ENCODE results near the gene CRTAP. TPM values are rescaled to one million over a fixed set of nuclear protein-coding genes. Genes with fewer than 3 reads are reported as not detected.

CRTAP gene
- total and polyA plus RNA-seq, 2 of the 13 experiments (the other 11 are each of a cell fraction or from before 2014, with no cell fraction given) = 54.2 to 119 TPM

GRCh38 chr3:33067484-33067883, 46.3 kb upstream of the CRTAP start:
- in situ Hi-C loops (cut with HindIII; ENCODE audit: extremely low pct_ligation_motif_present, low pct_unique_long_range_greater_than_20kb) (no loop called here), intact Hi-C loops (cut with micrococcal nuclease; ENCODE audit: unreplicated experiment) (no loop called here)
- ATAC-seq (peak; percentile 60), FAIRE-seq (no peak), DNase-seq (ENCODE audit: low spot score) (peak; percentile 66)
- H3K4me3 ChIP-seq (replicated peaks in 1 of 3; ENCODE audit: insufficient read depth in 1 of 3, low read depth in 2 of 3, low read length in 3 of 3) = no peak overlapping the region
- ChIA-PET CTCF (ENCODE audit: low intra/inter-chr PET ratio, low total read pairs) (no interaction called here), POLR2A (no interaction called here)
- no peaks in the 10 kb centered on the region for H3K79me2 ChIP-seq (ENCODE audit: insufficient read depth, low read length)
- BruUV-seq (replicated peaks) = no TSS peak
- H3K4me2 ChIP-seq (ENCODE audit: low read depth, low read length) = no peak overlapping the region
- H4K20me1 ChIP-seq (ENCODE audit: insufficient read depth, low read length) = no peaks in the 10 kb centered on the region
- no peak overlapping the region for H2AFZ ChIP-seq (ENCODE audit: low read length)
- no peaks in the 10 kb centered on the region for H3K9me3 ChIP-seq (ENCODE audit: low read length)
- H3K4me1 ChIP-seq (ENCODE audit: insufficient read depth, low read length) = peaks cover 25% of the 10 kb centered on the region
- 66% methylated on average over 3 of the region's 3 CpGs for WGBS (ENCODE audit: low lambda C conversion rate)
- H3K27me3 ChIP-seq (ENCODE audit: control insufficient read depth in 1 of 2, insufficient read depth in 2 of 2, low read length in 2 of 2) = no peaks in the 10 kb centered on the region
- no peak overlapping the region for H3K27ac ChIP-seq (ENCODE audit: extremely low read length, insufficient read depth, low read length)
- peaks cover 5 to 30% of the 10 kb centered on the region in 2 experiments for H3K36me3 ChIP-seq (replicated peaks in 1 of 2; ENCODE audit: control insufficient read depth in 1 of 2, insufficient read depth in 2 of 2, low read length in 2 of 2)
- H3K9ac ChIP-seq (ENCODE audit: insufficient read depth, low read depth, low read length) = no peak overlapping the region
- TF ChIP-seq NKX3-1 (CRISPR knock-in tag; IDR thresholded peaks at IDR 0.05) = no peak
- no peak for TF ChIP-seq SOX13 (IDR thresholded peaks at IDR 0.05)
- peak in 1 of 2 experiments; percentile 20; a peak in 1 of 4 replicates for TF ChIP-seq SOX13 (CRISPR knock-in tag; conservative IDR thresholded peaks at IDR 0.05 in 1 of 2, IDR thresholded peaks at IDR 0.05 in 1 of 2)
- peak; percentile 30; the same call in 1 of the 2 replicates for TF ChIP-seq FOXA3 (CRISPR knock-in tag; IDR thresholded peaks at IDR 0.05)
- TF ChIP-seq ZBTB33 (CRISPR knock-in tag; IDR thresholded peaks at IDR 0.05) = peak; percentile 61
- TF ChIP-seq ETS1 (CRISPR knock-in tag; IDR thresholded peaks at IDR 0.05) = no peak
- TF ChIP-seq TBL1XR1 (IDR thresholded peaks at IDR 0.05; ENCODE audit: borderline replicate concordance, low read length, partially characterized antibody) = peak; percentile 25
- TF ChIP-seq ATRX (CRISPR knock-in tag; IDR thresholded peaks at IDR 0.05; ENCODE audit: borderline replicate concordance) = no peak
- no peak for TF ChIP-seq AGO2 (optimal IDR thresholded peaks at IDR 0.05; ENCODE audit: low read depth, low read length)
- TF ChIP-seq CC2D1A (CRISPR knock-in tag; IDR thresholded peaks at IDR 0.05) = no peak
- no peak for TF ChIP-seq SOX6 (IDR thresholded peaks at IDR 0.05)
- no peak for TF ChIP-seq SOX6 (CRISPR knock-in tag; IDR thresholded peaks at IDR 0.05)
- no peak for TF ChIP-seq ZNF609 (CRISPR knock-in tag; IDR thresholded peaks at IDR 0.05; ENCODE audit: borderline replicate concordance)
- no peak for TF ChIP-seq STAG1 (CRISPR knock-in tag; IDR thresholded peaks at IDR 0.05)
- no peak for TF ChIP-seq SETDB1 (CRISPR knock-in tag; IDR thresholded peaks at IDR 0.05; ENCODE audit: borderline replicate concordance)
- TF ChIP-seq ZBTB37 (CRISPR knock-in tag; IDR thresholded peaks at IDR 0.05) = no peak
- TF ChIP-seq SAP130 (CRISPR knock-in tag; IDR thresholded peaks at IDR 0.05; ENCODE audit: low read depth) = 0 out of 2 replicates have a peak, but pooled peaks have one; percentile 13
- TF ChIP-seq DMAP1 (CRISPR knock-in tag; IDR thresholded peaks at IDR 0.05) = no peak

All from HepG2 (cell line).